Measurements from ENCODE around the gene SLC10A7. TPM values are rescaled to one million over a fixed set of nuclear protein-coding genes. Genes with fewer than 3 reads are reported as not detected.
A peak's percentile ranks its signal among the peaks of the same experiment; 100 is the strongest.

The SLC10A7 gene, protein sequence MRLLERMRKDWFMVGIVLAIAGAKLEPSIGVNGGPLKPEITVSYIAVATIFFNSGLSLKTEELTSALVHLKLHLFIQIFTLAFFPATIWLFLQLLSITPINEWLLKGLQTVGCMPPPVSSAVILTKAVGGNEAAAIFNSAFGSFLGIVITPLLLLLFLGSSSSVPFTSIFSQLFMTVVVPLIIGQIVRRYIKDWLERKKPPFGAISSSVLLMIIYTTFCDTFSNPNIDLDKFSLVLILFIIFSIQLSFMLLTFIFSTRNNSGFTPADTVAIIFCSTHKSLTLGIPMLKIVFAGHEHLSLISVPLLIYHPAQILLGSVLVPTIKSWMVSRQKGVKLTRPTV
- 2.3 and 4.3 TPM in 2 replicates for total RNA-seq (2014; rRNA removed; shearing (Covaris generic))
- polyA plus RNA-seq (2016; fragmentation: Nextera tagmentation; extraction: Ambion mirVana), result 0.81 and 1.2 TPM in 2 replicates
- long read RNA-seq, result 0 reads

DNA sequence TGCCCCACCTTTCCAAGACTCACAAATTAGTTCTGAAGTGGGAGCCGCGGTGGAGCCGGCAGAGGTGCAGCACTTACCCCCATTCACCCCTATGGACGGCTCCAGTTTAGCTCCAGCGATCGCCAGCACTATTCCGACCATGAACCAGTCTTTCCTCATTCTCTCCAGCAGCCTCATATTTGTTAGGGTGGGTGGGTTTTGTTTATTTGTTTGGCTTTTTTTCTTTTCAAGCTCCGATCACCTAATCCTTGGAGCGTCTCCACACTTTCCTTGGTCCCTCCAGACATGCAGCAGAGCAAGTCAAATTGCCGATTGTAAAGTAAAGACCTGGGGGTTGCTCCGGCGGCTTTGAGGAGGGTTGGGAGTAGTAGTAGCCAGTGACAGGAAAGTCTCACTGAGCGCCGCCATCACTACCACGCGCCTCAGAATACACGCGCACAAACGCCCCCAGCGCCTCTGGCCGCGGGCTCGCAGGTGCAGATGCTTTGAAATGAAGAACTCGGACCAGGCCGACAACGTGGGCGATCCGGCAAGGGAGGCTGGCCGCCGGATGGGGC lies at the start of gene SLC10A7:
TSS of gene SLC10A7 (minus strand) at position 400 of the 557 bp plus-strand sequence. CDS start at position 177, 223 bp downstream.
- no peaks in the 10 kb centered on the region for H3K9me2 ChIP-seq (ENCODE audit: insufficient read depth)
- no peaks in the 10 kb centered on the region for H3K36me3 Mint-ChIP-seq (ENCODE audit: low read depth)
- peaks cover 7% of the 10 kb centered on the region; the same call in 1 of the 2 replicates for H3K4me1 ChIP-seq (ENCODE audit: insufficient read depth)
- H3K9me3 Mint-ChIP-seq, result no peaks in the 10 kb centered on the region
- TF ChIP-seq, protein P1, sequence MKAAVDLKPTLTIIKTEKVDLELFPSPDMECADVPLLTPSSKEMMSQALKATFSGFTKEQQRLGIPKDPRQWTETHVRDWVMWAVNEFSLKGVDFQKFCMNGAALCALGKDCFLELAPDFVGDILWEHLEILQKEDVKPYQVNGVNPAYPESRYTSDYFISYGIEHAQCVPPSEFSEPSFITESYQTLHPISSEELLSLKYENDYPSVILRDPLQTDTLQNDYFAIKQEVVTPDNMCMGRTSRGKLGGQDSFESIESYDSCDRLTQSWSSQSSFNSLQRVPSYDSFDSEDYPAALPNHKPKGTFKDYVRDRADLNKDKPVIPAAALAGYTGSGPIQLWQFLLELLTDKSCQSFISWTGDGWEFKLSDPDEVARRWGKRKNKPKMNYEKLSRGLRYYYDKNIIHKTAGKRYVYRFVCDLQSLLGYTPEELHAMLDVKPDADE (IDR thresholded peaks at IDR 0.05), result no peak
- peak; percentile 50 for TF ChIP-seq CREB1 (CRISPR knock-in tag; IDR thresholded peaks at IDR 0.05; ENCODE audit: low read depth)
- no peak for TF ChIP-seq EZH2 (IDR thresholded peaks at IDR 0.05; ENCODE audit: low read depth, unreplicated experiment)
- H3K79me2 ChIP-seq (replicated peaks; ENCODE audit: insufficient read depth), result no peaks in the 10 kb centered on the region
- peaks cover 51% of the 10 kb centered on the region for H3K27me3 ChIP-seq (ENCODE audit: insufficient read depth)
- no peak within 1 kb of the TSS for H3K4me3 Mint-ChIP-seq
- no peaks in the 10 kb centered on the region for H3K36me3 ChIP-seq (ENCODE audit: insufficient read depth)
- no peaks in the 10 kb centered on the region for H4K20me1 ChIP-seq (replicated peaks; ENCODE audit: insufficient read depth)
- H2AFZ ChIP-seq, result peak within 1 kb of the TSS; percentile 99
- H3K4me2 ChIP-seq, result peak within 1 kb of the TSS; percentile 96
- no peak within 1 kb of the TSS for H3K27ac Mint-ChIP-seq
- no peaks in the 10 kb centered on the region for H3F3A ChIP-seq (replicated peaks; ENCODE audit: low read depth)
- H3K27ac ChIP-seq (ENCODE audit: low read depth), result no peak within 1 kb of the TSS
- peak within 1 kb of the TSS; percentile 98 for H3K4me3 ChIP-seq
- H3K4me1 Mint-ChIP-seq, result peaks cover 5% of the 10 kb centered on the region; the same call in 1 of the 3 replicates
- ATAC-seq, result peak; percentile 92
- no peaks in the 10 kb centered on the region for H3K27me3 Mint-ChIP-seq (ENCODE audit: insufficient read depth, low read depth, poor library complexity)
- peak; percentile 83 for DNase-seq (ENCODE audit: low spot score)

DNA sequence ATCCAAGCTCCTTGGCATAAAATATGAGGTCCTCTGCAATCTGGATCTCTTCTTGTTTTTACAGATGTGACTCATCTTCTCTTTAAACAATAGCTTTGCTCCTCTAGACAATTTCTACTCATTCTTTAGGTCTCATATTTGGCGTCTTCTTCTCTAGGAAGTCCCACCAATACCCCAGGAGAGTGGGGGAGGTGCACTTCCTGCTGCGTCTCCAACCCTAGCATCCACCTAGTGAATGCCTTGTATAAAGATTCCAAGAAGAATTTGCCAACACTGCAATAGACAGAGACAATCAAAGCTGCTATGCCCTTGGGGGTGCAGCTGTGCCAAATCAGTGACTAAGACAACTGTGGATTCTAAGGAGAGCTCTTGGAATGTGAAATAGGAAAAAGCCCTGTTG lies 45.7 kb upstream of the SLC10A7 start:
- H2AFZ ChIP-seq, result peak overlapping the region; percentile 92
- no peaks in the 10 kb centered on the region for H3K27me3 Mint-ChIP-seq (ENCODE audit: insufficient read depth, low read depth, poor library complexity)
- H3K4me3 ChIP-seq, result no peak overlapping the region
- H3K9me2 ChIP-seq (ENCODE audit: insufficient read depth), result no peaks in the 10 kb centered on the region
- H3K36me3 ChIP-seq (ENCODE audit: insufficient read depth), result no peaks in the 10 kb centered on the region
- no peak overlapping the region for H3K4me2 ChIP-seq
- no peaks in the 10 kb centered on the region for H4K20me1 ChIP-seq (replicated peaks; ENCODE audit: insufficient read depth)
- DNase-seq (ENCODE audit: low spot score) (peak; percentile 3), ATAC-seq (no peak)
- H3K27ac Mint-ChIP-seq, result no peak overlapping the region
- no peak overlapping the region for H3K27ac ChIP-seq (ENCODE audit: low read depth)
- H3K9me3 Mint-ChIP-seq, result no peaks in the 10 kb centered on the region
- H3K4me1 Mint-ChIP-seq, result peaks cover 9% of the 10 kb centered on the region
- no peaks in the 10 kb centered on the region for H3K79me2 ChIP-seq (replicated peaks; ENCODE audit: insufficient read depth)
- TF ChIP-seq JUNB (IDR thresholded peaks at IDR 0.05; ENCODE audit: unreplicated experiment), result no peak
- H3K36me3 Mint-ChIP-seq (ENCODE audit: low read depth), result no peaks in the 10 kb centered on the region
- peaks cover 8% of the 10 kb centered on the region; the same call in 1 of the 2 replicates for H3K4me1 ChIP-seq (ENCODE audit: insufficient read depth)
- no peak overlapping the region for H3K4me3 Mint-ChIP-seq
- H3K27me3 ChIP-seq (ENCODE audit: insufficient read depth), result no peaks in the 10 kb centered on the region
- H3F3A ChIP-seq (replicated peaks; ENCODE audit: low read depth), result no peaks in the 10 kb centered on the region

DNA sequence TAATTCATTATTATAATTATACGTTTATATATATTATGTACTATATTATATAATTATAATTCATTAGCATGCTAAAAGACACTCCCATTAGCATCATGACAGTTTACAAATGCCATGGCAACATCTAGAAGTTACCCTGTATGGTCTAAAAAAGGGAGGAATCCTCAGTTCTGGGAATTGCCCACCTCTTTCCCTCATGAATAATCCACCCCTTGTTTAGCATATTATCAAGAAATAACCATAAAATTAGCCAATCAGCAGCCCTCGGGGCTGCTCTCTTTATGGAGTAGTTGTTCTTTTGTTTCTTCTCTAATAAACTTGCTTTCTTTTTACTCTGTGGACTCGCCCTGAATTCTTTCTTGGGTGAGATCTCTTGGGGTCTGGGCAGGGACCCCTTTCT lies 42.8 kb upstream of the SLC10A7 start:
- no peak overlapping the region for H3K27ac Mint-ChIP-seq
- no peaks in the 10 kb centered on the region for H4K20me1 ChIP-seq (replicated peaks; ENCODE audit: insufficient read depth)
- H3K79me2 ChIP-seq (replicated peaks; ENCODE audit: insufficient read depth), result no peaks in the 10 kb centered on the region
- DNase-seq (ENCODE audit: low spot score), result no peak
- H3K36me3 Mint-ChIP-seq (ENCODE audit: low read depth), result no peaks in the 10 kb centered on the region
- no peak overlapping the region for H2AFZ ChIP-seq
- no peaks in the 10 kb centered on the region for H3K27me3 ChIP-seq (ENCODE audit: insufficient read depth)
- no peaks in the 10 kb centered on the region for H3F3A ChIP-seq (replicated peaks; ENCODE audit: low read depth)
- H3K4me2 ChIP-seq, result no peak overlapping the region
- H3K4me3 ChIP-seq, result no peak overlapping the region
- peaks cover 8% of the 10 kb centered on the region; the same call in 1 of the 2 replicates for H3K4me1 ChIP-seq (ENCODE audit: insufficient read depth)
- peaks cover 7% of the 10 kb centered on the region; the same call in 2 of the 3 replicates for H3K9me3 Mint-ChIP-seq
- no peak overlapping the region for H3K27ac ChIP-seq (ENCODE audit: low read depth)
- peaks cover 9% of the 10 kb centered on the region for H3K4me1 Mint-ChIP-seq
- no peak for ATAC-seq
- H3K9me2 ChIP-seq (ENCODE audit: insufficient read depth), result no peaks in the 10 kb centered on the region; the same call in 1 of the 2 replicates
- no peaks in the 10 kb centered on the region for H3K27me3 Mint-ChIP-seq (ENCODE audit: insufficient read depth, low read depth, poor library complexity)
- H3K36me3 ChIP-seq (ENCODE audit: insufficient read depth), result no peaks in the 10 kb centered on the region
- no peak overlapping the region for H3K4me3 Mint-ChIP-seq
- TF ChIP-seq, protein P1 (IDR thresholded peaks at IDR 0.05), result no peak
- TF ChIP-seq JUNB (IDR thresholded peaks at IDR 0.05; ENCODE audit: unreplicated experiment) (no peak), CREB1 (CRISPR knock-in tag; IDR thresholded peaks at IDR 0.05; ENCODE audit: low read depth) (no peak), STAT1 (IDR thresholded peaks at IDR 0.05; ENCODE audit: unreplicated experiment) (no peak), POLR2AphosphoS5 (IDR thresholded peaks at IDR 0.05; ENCODE audit: low read depth) (no peak), NANOG (IDR thresholded peaks at IDR 0.05; ENCODE audit: borderline replicate concordance) (no peak), ZNF331 (CRISPR knock-in tag; IDR thresholded peaks at IDR 0.05; ENCODE audit: low read depth) (no peak), ZNF114 (CRISPR knock-in tag; IDR thresholded peaks at IDR 0.05) (no peak)
- TF ChIP-seq, protein P2, sequence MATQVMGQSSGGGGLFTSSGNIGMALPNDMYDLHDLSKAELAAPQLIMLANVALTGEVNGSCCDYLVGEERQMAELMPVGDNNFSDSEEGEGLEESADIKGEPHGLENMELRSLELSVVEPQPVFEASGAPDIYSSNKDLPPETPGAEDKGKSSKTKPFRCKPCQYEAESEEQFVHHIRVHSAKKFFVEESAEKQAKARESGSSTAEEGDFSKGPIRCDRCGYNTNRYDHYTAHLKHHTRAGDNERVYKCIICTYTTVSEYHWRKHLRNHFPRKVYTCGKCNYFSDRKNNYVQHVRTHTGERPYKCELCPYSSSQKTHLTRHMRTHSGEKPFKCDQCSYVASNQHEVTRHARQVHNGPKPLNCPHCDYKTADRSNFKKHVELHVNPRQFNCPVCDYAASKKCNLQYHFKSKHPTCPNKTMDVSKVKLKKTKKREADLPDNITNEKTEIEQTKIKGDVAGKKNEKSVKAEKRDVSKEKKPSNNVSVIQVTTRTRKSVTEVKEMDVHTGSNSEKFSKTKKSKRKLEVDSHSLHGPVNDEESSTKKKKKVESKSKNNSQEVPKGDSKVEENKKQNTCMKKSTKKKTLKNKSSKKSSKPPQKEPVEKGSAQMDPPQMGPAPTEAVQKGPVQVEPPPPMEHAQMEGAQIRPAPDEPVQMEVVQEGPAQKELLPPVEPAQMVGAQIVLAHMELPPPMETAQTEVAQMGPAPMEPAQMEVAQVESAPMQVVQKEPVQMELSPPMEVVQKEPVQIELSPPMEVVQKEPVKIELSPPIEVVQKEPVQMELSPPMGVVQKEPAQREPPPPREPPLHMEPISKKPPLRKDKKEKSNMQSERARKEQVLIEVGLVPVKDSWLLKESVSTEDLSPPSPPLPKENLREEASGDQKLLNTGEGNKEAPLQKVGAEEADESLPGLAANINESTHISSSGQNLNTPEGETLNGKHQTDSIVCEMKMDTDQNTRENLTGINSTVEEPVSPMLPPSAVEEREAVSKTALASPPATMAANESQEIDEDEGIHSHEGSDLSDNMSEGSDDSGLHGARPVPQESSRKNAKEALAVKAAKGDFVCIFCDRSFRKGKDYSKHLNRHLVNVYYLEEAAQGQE (IDR thresholded peaks at IDR 0.05; ENCODE audit: unreplicated experiment), result no peak

All from GM23338 (cell line).